Right lobe of liver (tissue), 6 donors: ENCODE measurements around the gene POLR3C. TPM values are rescaled to one million over a fixed set of nuclear protein-coding genes. Genes with fewer than 3 reads are reported as not detected.

Experiments used
- ATAC-seq, 4 donors: fragments of 200-7000 bp; cut with Tn5 transposase; one replicate each; pipeline ENCODE4 v1.9.1; 2020; ENCODE audit warnings: mild to moderate bottlenecking in 4 of 4, moderate library complexity in 4 of 4
- DNase-seq, 3 donors: peaks; one replicate each; pipeline ENCODE4 v3.0.0-alpha.2; 2020
- H3K27ac ChIP-seq, 3 donors: fragments of 200-600 bp; one replicate each; pipeline ENCODE4 v1.8.0; 2022
- H3K27me3 ChIP-seq, 2 donors: fragments of 200-600 bp; one replicate each; pipeline ENCODE4 v1.8.0; 2022
- H3K36me3 ChIP-seq, 4 donors: fragments of 200-600 bp; sonication (generic) in 1 of 4; one replicate each; pipeline versions ENCODE4 v1.5.1 to v1.8.0; 2017 to 2022; ENCODE audit warnings: control low read depth in 1 of 4
- H3K4me1 ChIP-seq, 4 donors: fragments of 200-600 bp; sonication (generic) in 1 of 4; one replicate each; pipeline versions ENCODE4 v1.5.1 to v1.8.0; 2017 to 2022; ENCODE audit warnings: control low read depth in 1 of 4
- H3K4me3 ChIP-seq, 3 donors: fragments of 200-600 bp; one replicate each; pipeline ENCODE4 v1.8.0; 2022
- H3K9me3 ChIP-seq, 4 donors: fragments of 200-600 bp; sonication (generic) in 1 of 4; one replicate each; pipeline versions ENCODE4 v1.5.1 to v1.8.0; 2017 to 2022; ENCODE audit warnings: control low read depth in 1 of 4
- POLR2A ChIP-seq: fragments of 450-650 bp; IDR thresholded peaks from one replicate; pipeline ENCODE4 v1.6.1; 2017; ENCODE audit warnings: antibody characterized with exemption, mild to moderate bottlenecking
- WGBS: methylation state at CpG from one replicate; pipeline ENCODE4 v1.1.6; 2018; ENCODE audit warnings: low coverage, low lambda C conversion rate; ENCODE audit not compliant: insufficient coverage; ENCODE audit errors: missing lambda C conversion rate; 5-methylcytosine and 5-hydroxymethylcytosine counted together
- intact Hi-C, 2 donors: fragments of 100-400 bp; cut with DNase I; formaldehyde crosslinking; loops; one replicate each; pipeline versions ENCODE4 v1.11.2 to v1.14.1; 2022
- long read RNA-seq: library from polyadenylated mRNA; unstranded; transcript quantifications from one replicate; pipeline ENCODE4 v2.0.0, GENCODE V29; 2019
- total RNA-seq, 6 experiments: library from RNA; depleted of rRNA in 2 of 6; stranded (reverse); fragments of >200 nt in 2 of 6; fragmentation: NEBNext Ultra II Directional in 3 of 6; extraction: Animal tissue kit (Norgen Biotek cat#: 25700) in 3 of 6; gene quantifications; one replicate each; pipeline versions ENCODE4 v1.1.0 to v1.2.4, GENCODE V29; 2016 to 2023
- TF ChIP-seq, protein P1 (sequence below), 4 donors: fragments of 200-600 bp in 3 of 4; fragments of 450-650 bp in 1 of 4; IDR thresholded peaks; one replicate each; pipeline versions ENCODE4 v1.5.1 to v1.8.0; 2016 to 2022; ENCODE audit warnings: antibody characterized with exemption in 4 of 4, mild to moderate bottlenecking in 2 of 4
- donor health status: DM: no; HTN: yes; CAD: no.
- donor health status: DM: no; HTN: no; CAD: no.
- donor health status: DM: no; HTN: no; CAD: no.
- donor health status: DM: no; HTN: yes; CAD: no.
- donor health status: DM: no; HTN: yes; CAD: no.

The POLR3C gene
- total RNA-seq, result 10 to 100 TPM in 3 of 6 experiments, 1 to 10 TPM in 3; 7.7 to 17.0 (median 11.2) TPM
- long read RNA-seq, partial matches to known transcripts, result 0 of 6 reads
- long read RNA-seq, other reads (novel, unspliced or antisense), result 5 of 6 reads

DNA sequence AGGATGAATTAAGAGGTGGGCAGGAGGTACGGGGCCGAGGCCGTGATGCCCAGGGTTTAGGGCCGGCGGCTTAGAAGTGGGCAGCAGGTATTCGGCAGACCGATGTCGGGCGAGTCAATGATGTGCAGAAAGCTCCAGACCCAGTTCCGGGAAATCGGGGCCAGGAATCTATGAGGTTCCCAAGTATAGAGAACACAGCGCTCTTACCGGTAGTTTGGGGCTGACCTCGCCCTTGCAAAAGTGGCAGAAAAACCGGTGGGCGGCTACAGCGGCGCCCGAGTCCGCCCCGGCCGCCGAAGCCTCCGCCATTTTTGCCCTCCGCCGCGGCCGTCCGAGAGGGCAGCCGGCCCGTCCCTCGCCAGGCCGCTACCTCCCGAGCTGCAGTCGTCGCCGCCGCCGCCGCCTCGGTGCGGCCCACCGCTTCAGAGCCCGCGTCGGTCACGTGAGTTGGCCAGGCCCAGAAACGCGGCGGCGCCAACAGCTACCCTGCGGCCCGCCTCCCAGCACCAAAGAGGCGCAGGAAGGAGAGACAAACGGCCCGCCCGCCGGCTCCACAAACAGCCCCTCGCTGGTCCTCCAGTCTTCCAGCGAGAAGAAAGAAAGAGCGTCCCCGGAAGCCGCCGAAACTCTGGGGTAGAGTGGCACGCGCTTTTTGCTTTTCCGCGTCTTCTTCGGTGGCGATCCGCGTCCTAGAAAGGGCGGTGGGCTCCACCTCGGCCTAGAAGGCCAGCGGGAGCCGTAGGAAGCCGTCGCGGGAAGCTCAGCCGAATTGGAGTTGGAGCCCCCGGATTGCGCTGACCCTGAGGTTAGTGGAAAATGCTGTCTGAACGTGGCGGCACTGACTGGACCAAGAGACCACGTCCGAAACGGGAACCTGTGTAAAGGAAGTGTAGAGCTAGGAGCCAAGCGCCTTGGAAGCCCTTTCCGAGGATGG, at the start of gene POLR3C, which contains the start of gene RNF115:
Gene POLR3C, plus strand, starts transcription at position 636 of the 934 bp plus-strand sequence. CDS start 1,577 bp downstream, outside the sequence.
Gene RNF115, minus strand, starts transcription at position 531 of the 934 bp plus-strand sequence. Its CDS starts 222 bp downstream, at position 309.
- TF ChIP-seq, protein P1, sequence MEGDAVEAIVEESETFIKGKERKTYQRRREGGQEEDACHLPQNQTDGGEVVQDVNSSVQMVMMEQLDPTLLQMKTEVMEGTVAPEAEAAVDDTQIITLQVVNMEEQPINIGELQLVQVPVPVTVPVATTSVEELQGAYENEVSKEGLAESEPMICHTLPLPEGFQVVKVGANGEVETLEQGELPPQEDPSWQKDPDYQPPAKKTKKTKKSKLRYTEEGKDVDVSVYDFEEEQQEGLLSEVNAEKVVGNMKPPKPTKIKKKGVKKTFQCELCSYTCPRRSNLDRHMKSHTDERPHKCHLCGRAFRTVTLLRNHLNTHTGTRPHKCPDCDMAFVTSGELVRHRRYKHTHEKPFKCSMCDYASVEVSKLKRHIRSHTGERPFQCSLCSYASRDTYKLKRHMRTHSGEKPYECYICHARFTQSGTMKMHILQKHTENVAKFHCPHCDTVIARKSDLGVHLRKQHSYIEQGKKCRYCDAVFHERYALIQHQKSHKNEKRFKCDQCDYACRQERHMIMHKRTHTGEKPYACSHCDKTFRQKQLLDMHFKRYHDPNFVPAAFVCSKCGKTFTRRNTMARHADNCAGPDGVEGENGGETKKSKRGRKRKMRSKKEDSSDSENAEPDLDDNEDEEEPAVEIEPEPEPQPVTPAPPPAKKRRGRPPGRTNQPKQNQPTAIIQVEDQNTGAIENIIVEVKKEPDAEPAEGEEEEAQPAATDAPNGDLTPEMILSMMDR (IDR thresholded peaks at IDR 0.05), result no peak
- peak; percentile 98 for TF ChIP-seq POLR2A
- intact Hi-C loops, result no loop called here
- DNase-seq, result peak; percentile 91 to 96 (median 95)
- Histone ChIP-seq H3K36me3 (peaks cover 0 to 33% (median 13%) of the 10 kb centered on the region in 4 donors), H3K4me3 (peak within 1 kb of the TSS; percentile 57 to 96 (median 75)), H3K9me3 (no peaks in the 10 kb centered on the region), H3K27me3 (no peaks in the 10 kb centered on the region), H3K4me1 (peaks cover 0 to 11% (median 5%) of the 10 kb centered on the region in 4 donors), H3K27ac (peak within 1 kb of the TSS; percentile 93 to 95 (median 93))
- WGBS, result under 1% methylated on average over 26 of the region's 89 CpGs
- ATAC-seq, result peak; percentile 83 to 95 (median 95)

GRCh38 chr1:145777357-145778145, 46.4 kb upstream of the POLR3C start:
- TF ChIP-seq POLR2A, result no peak
- TF ChIP-seq, protein P1 (IDR thresholded peaks at IDR 0.05), result no peak
- Histone ChIP-seq H3K27me3 (no peaks in the 10 kb centered on the region), H3K4me3 (no peak overlapping the region), H3K36me3 (no peaks in the 10 kb centered on the region), H3K4me1 (peaks cover 0 to under 1% (median 0%) of the 10 kb centered on the region in 4 donors), H3K9me3 (no peaks in the 10 kb centered on the region), H3K27ac (no peak overlapping the region)
- ATAC-seq (no peak), DNase-seq (no peak)
- intact Hi-C loops, result no loop called here
- 73% methylated on average over 1 of the region's 1 CpG for WGBS

- H3K9me3 ChIP-seq, result no peaks in the 10 kb centered on the region
- no peaks in the 10 kb centered on the region for H3K27me3 ChIP-seq
- H3K36me3 ChIP-seq, result no peaks in the 10 kb centered on the region
- intact Hi-C loops, result no loop called here
- H3K4me3 ChIP-seq, result no peak overlapping the region
- TF ChIP-seq, protein P1 (IDR thresholded peaks at IDR 0.05), result no peak
- no peak for TF ChIP-seq POLR2A
- ATAC-seq (no peak), DNase-seq (no peak)
- H3K27ac ChIP-seq, result no peak overlapping the region
- H3K4me1 ChIP-seq, result peaks cover 0 to 6% (median 3%) of the 10 kb centered on the region in 4 donors
- 100% methylated on average over 1 of the region's 1 CpG for WGBS
Observed at GRCh38 chr1:145778146-145778540, 45.9 kb upstream of the POLR3C start.
